ENCODE results near the gene SYCN.

SYCN gene

GRCh38 chr19:39156326-39157230 lies 47.5 kb downstream of the SYCN start:
- DNase-seq, result no peak

GRCh38 chr19:39155741-39156140 lies 48.3 kb downstream of the SYCN start:
- no peak for DNase-seq

- no peak for DNase-seq
Observed at GRCh38 chr19:39155114-39155700, 48.9 kb downstream of the SYCN start.

- no peak for DNase-seq
Observed at GRCh38 chr19:39154629-39155100, 49.4 kb downstream of the SYCN start.

GRCh38 chr19:39154100-39154628 lies 49.9 kb downstream of the SYCN start:
- no peak for DNase-seq
